Measurements from ENCODE around the gene PCDH9. TPM values are rescaled to one million over a fixed set of nuclear protein-coding genes. Genes with fewer than 3 reads are reported as not detected.

PCDH9 gene
- total and polyA plus RNA-seq, 2 of the 13 experiments (the other 11 are each of a cell fraction or from before 2014, with no cell fraction given): 0.09 TPM; not detected in 1

DNA sequence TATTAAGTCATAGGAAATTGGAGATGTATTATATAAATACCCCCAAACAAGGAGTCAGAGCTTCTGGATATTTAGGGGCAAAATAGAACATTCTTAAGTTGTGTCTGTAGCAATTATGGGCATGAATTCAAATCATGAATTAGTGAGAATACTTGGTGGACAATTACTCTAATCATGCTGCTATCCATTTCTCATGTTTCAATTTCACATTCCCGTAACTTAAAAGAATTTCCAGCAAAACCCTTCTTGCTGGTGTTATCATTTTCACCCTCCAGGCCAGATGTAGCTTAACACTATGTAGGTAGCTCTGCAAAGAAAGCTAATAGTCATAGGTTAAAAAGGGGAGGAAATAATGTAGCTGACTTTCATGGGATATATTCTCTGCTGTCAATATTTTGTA lies 136.1 kb downstream of the PCDH9 start:
- Histone ChIP-seq H2AFZ (ENCODE audit: low read length) (no peak overlapping the region), H3K4me2 (ENCODE audit: low read depth, low read length) (no peak overlapping the region), H4K20me1 (ENCODE audit: insufficient read depth, low read length) (no peaks in the 10 kb centered on the region), H3K27ac (ENCODE audit: extremely low read length, insufficient read depth, low read length) (no peak overlapping the region), H3K4me1 (ENCODE audit: insufficient read depth, low read length) (no peaks in the 10 kb centered on the region), H3K4me3 (replicated peaks in 1 of 3; ENCODE audit: insufficient read depth in 1 of 3, low read depth in 2 of 3, low read length in 3 of 3) (no peak overlapping the region), H3K9ac (ENCODE audit: insufficient read depth, low read depth, low read length) (no peak overlapping the region), H3K36me3 (replicated peaks in 1 of 2; ENCODE audit: control insufficient read depth in 1 of 2, insufficient read depth in 2 of 2, low read length in 2 of 2) (no peaks in the 10 kb centered on the region), H3K79me2 (ENCODE audit: insufficient read depth, low read length) (no peaks in the 10 kb centered on the region), H3K9me3 (ENCODE audit: low read length) (no peaks in the 10 kb centered on the region), H3K27me3 (ENCODE audit: control insufficient read depth in 1 of 2, insufficient read depth in 2 of 2, low read length in 2 of 2) (no peaks in the 10 kb centered on the region)
- ChIA-PET CTCF (ENCODE audit: low intra/inter-chr PET ratio, low total read pairs) (no interaction called here), POLR2A (no interaction called here)
- no peak for FAIRE-seq
- no peak for ATAC-seq
- no TSS peak for BruUV-seq (replicated peaks)
- intact Hi-C loops (cut with micrococcal nuclease; ENCODE audit: unreplicated experiment) (no loop called here), in situ Hi-C loops (cut with HindIII; ENCODE audit: extremely low pct_ligation_motif_present, low pct_unique_long_range_greater_than_20kb) (no loop called here)
- TF ChIP-seq NRL (CRISPR knock-in tag; IDR thresholded peaks at IDR 0.05; ENCODE audit: borderline replicate concordance): no peak
- no peak for TF ChIP-seq ZNF564 (CRISPR knock-in tag; IDR thresholded peaks at IDR 0.05)
- no peak for TF ChIP-seq POGZ (CRISPR knock-in tag; IDR thresholded peaks at IDR 0.05)
- no peak for TF ChIP-seq NCOR1 (IDR thresholded peaks at IDR 0.05; ENCODE audit: borderline replicate concordance, low read length)
- TF ChIP-seq, protein P1, sequence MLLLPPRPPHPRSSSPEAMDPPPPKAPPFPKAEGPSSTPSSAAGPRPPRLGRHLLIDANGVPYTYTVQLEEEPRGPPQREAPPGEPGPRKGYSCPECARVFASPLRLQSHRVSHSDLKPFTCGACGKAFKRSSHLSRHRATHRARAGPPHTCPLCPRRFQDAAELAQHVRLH (CRISPR knock-in tag; IDR thresholded peaks at IDR 0.05; ENCODE audit: borderline replicate concordance, low read depth): no peak
- no peak for DNase-seq (ENCODE audit: low spot score)
- 4% methylated on average over 1 of the region's 1 CpG for WGBS (ENCODE audit: low lambda C conversion rate)

DNA sequence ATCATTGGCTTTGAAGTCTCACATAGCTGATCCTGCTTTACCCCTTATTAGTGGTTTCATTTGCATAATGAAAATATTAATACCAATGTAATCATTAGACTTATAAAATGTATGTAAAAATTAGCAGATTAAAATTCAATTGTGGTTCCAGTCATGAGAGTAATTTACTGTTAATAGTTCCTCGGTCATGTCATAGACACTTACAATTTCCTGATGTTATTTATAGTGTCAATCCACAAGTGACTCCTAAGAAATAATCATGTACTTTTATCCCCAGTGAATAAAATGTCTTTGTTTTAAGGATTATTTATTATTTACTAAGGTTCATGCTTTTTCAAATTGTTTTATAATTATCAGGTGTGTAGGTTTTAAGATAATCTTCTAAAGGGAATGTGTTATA lies 138.5 kb downstream of the PCDH9 start:
- no peak for FAIRE-seq
- no TSS peak for BruUV-seq (replicated peaks)
- CTCF ChIA-PET (ENCODE audit: low intra/inter-chr PET ratio, low total read pairs): no interaction called here

More for the DNA sequence above, 138.5 kb downstream of the PCDH9 start:
- Histone ChIP-seq H3K9ac (ENCODE audit: insufficient read depth, low read depth, low read length) (no peak overlapping the region), H3K27me3 (ENCODE audit: control insufficient read depth in 1 of 2, insufficient read depth in 2 of 2, low read length in 2 of 2) (no peaks in the 10 kb centered on the region; a peak in 1 of 5 replicates), H3K36me3 (replicated peaks in 1 of 2; ENCODE audit: control insufficient read depth in 1 of 2, insufficient read depth in 2 of 2, low read length in 2 of 2) (no peaks in the 10 kb centered on the region), H3K27ac (ENCODE audit: extremely low read length, insufficient read depth, low read length) (no peak overlapping the region), H3K4me1 (ENCODE audit: insufficient read depth, low read length) (no peaks in the 10 kb centered on the region), H3K79me2 (ENCODE audit: insufficient read depth, low read length) (no peaks in the 10 kb centered on the region), H2AFZ (ENCODE audit: low read length) (no peak overlapping the region), H3K9me3 (ENCODE audit: low read length) (no peaks in the 10 kb centered on the region), H3K4me3 (replicated peaks in 1 of 3; ENCODE audit: insufficient read depth in 1 of 3, low read depth in 2 of 3, low read length in 3 of 3) (no peak overlapping the region), H4K20me1 (ENCODE audit: insufficient read depth, low read length) (no peaks in the 10 kb centered on the region), H3K4me2 (ENCODE audit: low read depth, low read length) (no peak overlapping the region)
- POLR2A ChIA-PET: no interaction called here
- no peak for TF ChIP-seq ZNF772 (CRISPR knock-in tag; IDR thresholded peaks at IDR 0.05)
- TF ChIP-seq SRY (CRISPR knock-in tag; IDR thresholded peaks at IDR 0.05): no peak
- TF ChIP-seq, protein P2, sequence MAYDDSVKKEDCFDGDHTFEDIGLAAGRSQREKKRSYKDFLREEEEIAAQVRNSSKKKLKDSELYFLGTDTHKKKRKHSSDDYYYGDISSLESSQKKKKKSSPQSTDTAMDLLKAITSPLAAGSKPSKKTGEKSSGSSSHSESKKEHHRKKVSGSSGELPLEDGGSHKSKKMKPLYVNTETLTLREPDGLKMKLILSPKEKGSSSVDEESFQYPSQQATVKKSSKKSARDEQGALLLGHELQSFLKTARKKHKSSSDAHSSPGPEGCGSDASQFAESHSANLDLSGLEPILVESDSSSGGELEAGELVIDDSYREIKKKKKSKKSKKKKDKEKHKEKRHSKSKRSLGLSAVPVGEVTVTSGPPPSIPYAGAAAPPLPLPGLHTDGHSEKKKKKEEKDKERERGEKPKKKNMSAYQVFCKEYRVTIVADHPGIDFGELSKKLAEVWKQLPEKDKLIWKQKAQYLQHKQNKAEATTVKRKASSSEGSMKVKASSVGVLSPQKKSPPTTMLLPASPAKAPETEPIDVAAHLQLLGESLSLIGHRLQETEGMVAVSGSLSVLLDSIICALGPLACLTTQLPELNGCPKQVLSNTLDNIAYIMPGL (CRISPR knock-in tag; IDR thresholded peaks at IDR 0.05; ENCODE audit: borderline replicate concordance in 1 of 2, low read depth in 1 of 2): no peak
- 37% methylated on average over 1 of the region's 1 CpG for WGBS (ENCODE audit: low lambda C conversion rate)
- no peak for DNase-seq (ENCODE audit: low spot score)
- intact Hi-C loops (cut with micrococcal nuclease; ENCODE audit: unreplicated experiment) (no loop called here), in situ Hi-C loops (cut with HindIII; ENCODE audit: extremely low pct_ligation_motif_present, low pct_unique_long_range_greater_than_20kb) (no loop called here)
- no peak for ATAC-seq
